Measurements from ENCODE around the gene TFF3. TPM values are rescaled to one million over a fixed set of nuclear protein-coding genes. Genes with fewer than 3 reads are reported as not detected.

Gene TFF3
- total and polyA plus RNA-seq, 2 of the 13 experiments (the other 11 are each of a cell fraction or from before 2014, with no cell fraction given) = 14.2 to 26.9 TPM

GRCh38 chr21:42289926-42290325 is 25.3 kb downstream of the TFF3 start:
- ChIA-PET POLR2A (no interaction called here), CTCF (ENCODE audit: low intra/inter-chr PET ratio, low total read pairs) (no interaction called here)
- Histone ChIP-seq H3K9ac (ENCODE audit: insufficient read depth, low read depth, low read length) (no peak overlapping the region), H2AFZ (ENCODE audit: low read length) (no peak overlapping the region), H3K36me3 (replicated peaks in 1 of 2; ENCODE audit: control insufficient read depth in 1 of 2, insufficient read depth in 2 of 2, low read length in 2 of 2) (no peaks in the 10 kb centered on the region), H3K79me2 (ENCODE audit: insufficient read depth, low read length) (no peaks in the 10 kb centered on the region), H3K27me3 (ENCODE audit: control insufficient read depth in 1 of 2, insufficient read depth in 2 of 2, low read length in 2 of 2) (peaks cover 0 to 33% of the 10 kb centered on the region in 2 experiments; a peak in 4 of 5 replicates), H3K9me3 (ENCODE audit: low read length) (no peaks in the 10 kb centered on the region), H4K20me1 (ENCODE audit: insufficient read depth, low read length) (no peaks in the 10 kb centered on the region; the same call in 1 of the 2 replicates), H3K4me2 (ENCODE audit: low read depth, low read length) (no peak overlapping the region), H3K4me1 (ENCODE audit: insufficient read depth, low read length) (no peaks in the 10 kb centered on the region), H3K27ac (ENCODE audit: extremely low read length, insufficient read depth, low read length) (no peak overlapping the region), H3K4me3 (replicated peaks in 1 of 3; ENCODE audit: insufficient read depth in 1 of 3, low read depth in 2 of 3, low read length in 3 of 3) (no peak overlapping the region)
- DNase-seq (ENCODE audit: low spot score) = no peak
- in situ Hi-C loops (cut with HindIII; ENCODE audit: extremely low pct_ligation_motif_present, low pct_unique_long_range_greater_than_20kb) (no loop called here), intact Hi-C loops (cut with micrococcal nuclease; ENCODE audit: unreplicated experiment) (no loop called here)
- no TSS peak for BruUV-seq (replicated peaks)
- TF ChIP-seq DR1 (CRISPR knock-in tag; IDR thresholded peaks at IDR 0.05) (no peak), MTA3 (CRISPR knock-in tag; IDR thresholded peaks at IDR 0.05) (no peak)
- WGBS (ENCODE audit: low lambda C conversion rate) = 71% methylated on average over 18 of the region's 18 CpGs
- no peak for ATAC-seq
- no peak for FAIRE-seq

DNA sequence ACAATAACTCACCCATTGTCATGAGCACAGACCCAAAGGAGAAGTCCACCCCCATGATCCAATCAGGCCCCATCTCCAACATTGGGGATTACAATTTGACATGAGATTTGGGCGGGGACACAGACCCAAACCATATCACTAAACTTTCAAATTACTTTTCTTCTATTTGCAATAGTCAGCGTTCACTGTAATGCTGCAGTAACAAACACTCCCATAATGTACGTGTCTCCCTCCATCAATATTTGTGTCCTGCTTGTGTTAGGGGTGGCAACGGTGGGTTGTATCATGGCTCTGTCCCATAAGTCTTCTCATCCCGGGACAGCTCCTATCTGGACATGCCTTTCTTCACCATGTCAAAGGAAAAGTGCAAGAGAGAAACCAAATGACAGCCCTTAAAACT is 26.2 kb downstream of the TFF3 start:
- in situ Hi-C loops (cut with HindIII; ENCODE audit: extremely low pct_ligation_motif_present, low pct_unique_long_range_greater_than_20kb) (no loop called here), intact Hi-C loops (cut with micrococcal nuclease; ENCODE audit: unreplicated experiment) (no loop called here)
- peaks cover 0 to 33% of the 10 kb centered on the region in 2 experiments; a peak in 4 of 5 replicates for H3K27me3 ChIP-seq (ENCODE audit: control insufficient read depth in 1 of 2, insufficient read depth in 2 of 2, low read length in 2 of 2)
- no peaks in the 10 kb centered on the region for H3K9me3 ChIP-seq (ENCODE audit: low read length)
- ChIA-PET POLR2A (no interaction called here), CTCF (ENCODE audit: low intra/inter-chr PET ratio, low total read pairs) (no interaction called here)
- BruUV-seq (replicated peaks) = no TSS peak
- no peak for DNase-seq (ENCODE audit: low spot score)
- H3K79me2 ChIP-seq (ENCODE audit: insufficient read depth, low read length) = no peaks in the 10 kb centered on the region
- ATAC-seq = no peak
- no peak overlapping the region for H3K4me2 ChIP-seq (ENCODE audit: low read depth, low read length)
- 32% methylated on average over 5 of the region's 5 CpGs for WGBS (ENCODE audit: low lambda C conversion rate)
- no peak overlapping the region for H3K4me3 ChIP-seq (replicated peaks in 1 of 3; ENCODE audit: insufficient read depth in 1 of 3, low read depth in 2 of 3, low read length in 3 of 3)
- H3K27ac ChIP-seq (ENCODE audit: extremely low read length, insufficient read depth, low read length) = no peak overlapping the region
- no peaks in the 10 kb centered on the region; the same call in 1 of the 2 replicates for H4K20me1 ChIP-seq (ENCODE audit: insufficient read depth, low read length)
- H2AFZ ChIP-seq (ENCODE audit: low read length) = no peak overlapping the region
- no peak for FAIRE-seq
- no peak for TF ChIP-seq HNRNPK (IDR thresholded peaks at IDR 0.05; ENCODE audit: low read depth, low read length, poor library complexity, severe bottlenecking)
- peak; percentile 88 for TF ChIP-seq RBAK (CRISPR knock-in tag; IDR thresholded peaks at IDR 0.05)
- H3K9ac ChIP-seq (ENCODE audit: insufficient read depth, low read depth, low read length) = no peak overlapping the region
- no peaks in the 10 kb centered on the region for H3K36me3 ChIP-seq (replicated peaks in 1 of 2; ENCODE audit: control insufficient read depth in 1 of 2, insufficient read depth in 2 of 2, low read length in 2 of 2)
- no peaks in the 10 kb centered on the region for H3K4me1 ChIP-seq (ENCODE audit: insufficient read depth, low read length)
